ENCODE data around the gene CFAP74. TPM values are rescaled to one million over a fixed set of nuclear protein-coding genes. Genes with fewer than 3 reads are reported as not detected.

The CFAP74 gene
- total and polyA plus RNA-seq, 2 of the 13 experiments (the other 11 are each of a cell fraction or from before 2014, with no cell fraction given), result 0.27 to 0.62 TPM

DNA sequence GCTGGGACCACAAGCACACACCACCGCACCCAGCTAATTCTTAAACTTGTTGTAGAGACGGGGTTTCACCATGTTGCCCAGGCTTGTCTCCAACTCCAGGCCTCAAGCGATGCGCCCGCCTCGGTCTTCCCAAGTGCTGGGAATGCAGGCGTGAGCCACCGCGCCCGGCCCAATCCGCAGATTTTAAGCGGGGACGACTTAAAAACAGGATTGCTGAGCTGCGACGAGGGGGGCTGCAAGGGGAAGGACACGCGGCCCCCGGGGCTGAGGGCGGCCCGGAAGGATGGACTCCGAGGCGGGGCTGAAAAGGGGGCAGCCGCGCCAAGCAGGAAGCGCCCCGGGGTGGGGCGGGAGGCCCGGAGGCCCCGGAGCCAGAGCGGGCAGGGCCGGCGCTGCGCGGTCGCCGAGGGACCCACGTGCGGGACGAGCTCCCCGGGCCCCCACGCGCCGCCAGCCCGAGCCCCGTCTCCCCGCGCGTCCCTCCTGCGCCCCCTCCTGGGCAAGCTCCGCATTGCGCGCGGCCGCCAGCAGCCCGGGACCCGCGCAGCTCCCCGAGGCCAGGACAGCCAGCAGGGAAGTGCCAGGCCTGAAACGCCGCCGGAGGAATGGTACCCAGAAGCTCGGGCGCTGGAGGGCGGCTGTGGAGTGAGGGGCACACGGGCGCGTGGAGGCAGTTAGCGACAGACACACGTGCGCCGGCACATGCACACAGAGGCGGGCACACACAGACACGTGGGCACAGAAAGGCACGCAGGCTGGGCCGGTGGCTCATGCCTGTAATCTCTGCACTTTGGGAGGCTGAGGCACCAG, 41.1 kb upstream of the CFAP74 start (continued):
- TF ChIP-seq HDAC1 (CRISPR knock-in tag; IDR thresholded peaks at IDR 0.05) (peak; percentile 32; the same call in 1 of the 2 replicates), PAWR (CRISPR knock-in tag; IDR thresholded peaks at IDR 0.05; ENCODE audit: borderline replicate concordance) (no peak), MXI1 (IDR thresholded peaks at IDR 0.05; ENCODE audit: borderline replicate concordance, low read depth, low read length) (0 out of 3 replicates have a peak, but pooled peaks have one; percentile 11), HNRNPK (IDR thresholded peaks at IDR 0.05; ENCODE audit: low read depth, low read length, poor library complexity, severe bottlenecking) (peak; percentile 16), ZSCAN31 (CRISPR knock-in tag; IDR thresholded peaks at IDR 0.05; ENCODE audit: low read depth) (0 out of 2 replicates have a peak, but pooled peaks have one; percentile 43), GABPB1 (CRISPR knock-in tag; IDR thresholded peaks at IDR 0.05) (peak; percentile 52; the same call in 1 of the 2 replicates), SALL1 (CRISPR knock-in tag; IDR thresholded peaks at IDR 0.05) (peak; percentile 74), ZNF776 (CRISPR knock-in tag; IDR thresholded peaks at IDR 0.05) (no peak), NONO (IDR thresholded peaks at IDR 0.05) (no peak), NONO (CRISPR knock-in tag; conservative IDR thresholded peaks at IDR 0.05) (peak; percentile 57; the same call in 1 of the 2 replicates), HNRNPL (IDR thresholded peaks at IDR 0.05; ENCODE audit: low read depth, low read length) (peak; percentile 61; the same call in 1 of the 2 replicates), ZMAT3 (CRISPR knock-in tag; conservative IDR thresholded peaks at IDR 0.05) (0 out of 2 replicates have a peak, but pooled peaks have one; percentile 28)
- TF ChIP-seq, protein P1, sequence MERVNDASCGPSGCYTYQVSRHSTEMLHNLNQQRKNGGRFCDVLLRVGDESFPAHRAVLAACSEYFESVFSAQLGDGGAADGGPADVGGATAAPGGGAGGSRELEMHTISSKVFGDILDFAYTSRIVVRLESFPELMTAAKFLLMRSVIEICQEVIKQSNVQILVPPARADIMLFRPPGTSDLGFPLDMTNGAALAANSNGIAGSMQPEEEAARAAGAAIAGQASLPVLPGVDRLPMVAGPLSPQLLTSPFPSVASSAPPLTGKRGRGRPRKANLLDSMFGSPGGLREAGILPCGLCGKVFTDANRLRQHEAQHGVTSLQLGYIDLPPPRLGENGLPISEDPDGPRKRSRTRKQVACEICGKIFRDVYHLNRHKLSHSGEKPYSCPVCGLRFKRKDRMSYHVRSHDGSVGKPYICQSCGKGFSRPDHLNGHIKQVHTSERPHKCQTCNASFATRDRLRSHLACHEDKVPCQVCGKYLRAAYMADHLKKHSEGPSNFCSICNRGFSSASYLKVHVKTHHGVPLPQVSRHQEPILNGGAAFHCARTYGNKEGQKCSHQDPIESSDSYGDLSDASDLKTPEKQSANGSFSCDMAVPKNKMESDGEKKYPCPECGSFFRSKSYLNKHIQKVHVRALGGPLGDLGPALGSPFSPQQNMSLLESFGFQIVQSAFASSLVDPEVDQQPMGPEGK (CRISPR knock-in tag; IDR thresholded peaks at IDR 0.05), result peak; percentile 67
- TF ChIP-seq, protein P2, sequence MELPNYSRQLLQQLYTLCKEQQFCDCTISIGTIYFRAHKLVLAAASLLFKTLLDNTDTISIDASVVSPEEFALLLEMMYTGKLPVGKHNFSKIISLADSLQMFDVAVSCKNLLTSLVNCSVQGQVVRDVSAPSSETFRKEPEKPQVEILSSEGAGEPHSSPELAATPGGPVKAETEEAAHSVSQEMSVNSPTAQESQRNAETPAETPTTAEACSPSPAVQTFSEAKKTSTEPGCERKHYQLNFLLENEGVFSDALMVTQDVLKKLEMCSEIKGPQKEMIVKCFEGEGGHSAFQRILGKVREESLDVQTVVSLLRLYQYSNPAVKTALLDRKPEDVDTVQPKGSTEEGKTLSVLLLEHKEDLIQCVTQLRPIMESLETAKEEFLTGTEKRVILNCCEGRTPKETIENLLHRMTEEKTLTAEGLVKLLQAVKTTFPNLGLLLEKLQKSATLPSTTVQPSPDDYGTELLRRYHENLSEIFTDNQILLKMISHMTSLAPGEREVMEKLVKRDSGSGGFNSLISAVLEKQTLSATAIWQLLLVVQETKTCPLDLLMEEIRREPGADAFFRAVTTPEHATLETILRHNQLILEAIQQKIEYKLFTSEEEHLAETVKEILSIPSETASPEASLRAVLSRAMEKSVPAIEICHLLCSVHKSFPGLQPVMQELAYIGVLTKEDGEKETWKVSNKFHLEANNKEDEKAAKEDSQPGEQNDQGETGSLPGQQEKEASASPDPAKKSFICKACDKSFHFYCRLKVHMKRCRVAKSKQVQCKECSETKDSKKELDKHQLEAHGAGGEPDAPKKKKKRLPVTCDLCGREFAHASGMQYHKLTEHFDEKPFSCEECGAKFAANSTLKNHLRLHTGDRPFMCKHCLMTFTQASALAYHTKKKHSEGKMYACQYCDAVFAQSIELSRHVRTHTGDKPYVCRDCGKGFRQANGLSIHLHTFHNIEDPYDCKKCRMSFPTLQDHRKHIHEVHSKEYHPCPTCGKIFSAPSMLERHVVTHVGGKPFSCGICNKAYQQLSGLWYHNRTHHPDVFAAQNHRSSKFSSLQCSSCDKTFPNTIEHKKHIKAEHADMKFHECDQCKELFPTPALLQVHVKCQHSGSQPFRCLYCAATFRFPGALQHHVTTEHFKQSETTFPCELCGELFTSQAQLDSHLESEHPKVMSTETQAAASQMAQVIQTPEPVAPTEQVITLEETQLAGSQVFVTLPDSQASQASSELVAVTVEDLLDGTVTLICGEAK (IDR thresholded peaks at IDR 0.05), result no peak
- TF ChIP-seq, protein P2 (CRISPR knock-in tag; IDR thresholded peaks at IDR 0.05), result peak; percentile 46; the same call in 1 of the 2 replicates
- TF ChIP-seq, protein P3, sequence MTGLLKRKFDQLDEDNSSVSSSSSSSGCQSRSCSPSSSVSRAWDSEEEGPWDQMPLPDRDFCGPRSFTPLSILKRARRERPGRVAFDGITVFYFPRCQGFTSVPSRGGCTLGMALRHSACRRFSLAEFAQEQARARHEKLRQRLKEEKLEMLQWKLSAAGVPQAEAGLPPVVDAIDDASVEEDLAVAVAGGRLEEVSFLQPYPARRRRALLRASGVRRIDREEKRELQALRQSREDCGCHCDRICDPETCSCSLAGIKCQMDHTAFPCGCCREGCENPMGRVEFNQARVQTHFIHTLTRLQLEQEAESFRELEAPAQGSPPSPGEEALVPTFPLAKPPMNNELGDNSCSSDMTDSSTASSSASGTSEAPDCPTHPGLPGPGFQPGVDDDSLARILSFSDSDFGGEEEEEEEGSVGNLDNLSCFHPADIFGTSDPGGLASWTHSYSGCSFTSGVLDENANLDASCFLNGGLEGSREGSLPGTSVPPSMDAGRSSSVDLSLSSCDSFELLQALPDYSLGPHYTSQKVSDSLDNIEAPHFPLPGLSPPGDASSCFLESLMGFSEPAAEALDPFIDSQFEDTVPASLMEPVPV (CRISPR knock-in tag; IDR thresholded peaks at IDR 0.05), result no peak

All from HepG2 (cell line).